Erythroblast (primary cell): ENCODE results near the gene OR2A5.
"Not testable (repeated sequence)": the region's sequence is repeated elsewhere in the genome, so short reads cannot be mapped to it uniquely, and the experiment has no call there.

ENCODE experiments used
- DNase-seq, 2 experiments: peaks; one replicate each; lab custom pipeline; 2025; lab: John Stamatoyannopoulos, UW
- GATA1 ChIP-seq: IDR thresholded peaks from 2 replicates; pipeline ENCODE4 v1.6.1; 2011; ENCODE audit warnings: low read depth, mild to moderate bottlenecking, control low read depth, low read length, moderate library complexity
- POLR2A ChIP-seq: IDR thresholded peaks from 2 replicates; pipeline ENCODE4 v1.6.1; 2011; ENCODE audit warnings: mild to moderate bottlenecking, low read length

Gene OR2A5, protein sequence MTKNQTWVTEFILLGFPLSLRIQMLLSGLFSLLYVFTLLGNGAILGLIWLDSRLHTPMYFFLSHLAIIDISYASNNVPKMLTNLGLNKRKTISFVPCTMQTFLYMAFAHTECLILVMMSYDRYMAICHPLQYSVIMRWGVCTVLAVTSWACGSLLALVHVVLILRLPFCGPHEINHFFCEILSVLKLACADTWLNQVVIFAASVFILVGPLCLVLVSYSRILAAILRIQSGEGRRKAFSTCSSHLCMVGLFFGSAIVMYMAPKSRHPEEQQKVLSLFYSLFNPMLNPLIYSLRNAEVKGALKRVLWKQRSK

DNA sequence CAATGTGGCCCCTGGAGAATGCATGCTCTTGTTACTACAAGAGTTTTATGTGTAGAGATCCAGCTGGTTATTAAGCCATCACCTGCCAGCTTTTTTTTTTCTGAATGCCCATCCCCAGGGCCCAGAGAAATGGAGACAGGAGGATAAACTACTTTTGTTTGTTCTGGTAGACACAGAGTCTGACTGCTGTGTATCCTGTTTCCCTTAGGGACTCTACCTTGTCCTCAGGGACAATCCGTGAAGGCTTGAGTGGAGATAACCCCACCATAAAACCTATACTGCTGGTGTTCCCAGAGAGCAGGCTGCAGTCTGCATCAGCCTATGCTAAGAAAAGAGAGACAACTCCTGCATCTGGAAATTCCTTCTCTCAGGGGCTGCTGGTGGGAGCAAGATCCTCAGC is at the start of gene OR2A5:
TSS of gene OR2A5 (plus strand) at position 301 of the 400 bp plus-strand sequence. CDS start 1,454 bp downstream, outside the sequence.
- no peak for DNase-seq
- TF ChIP-seq GATA1, result no peak
- TF ChIP-seq POLR2A, result no peak

DNA sequence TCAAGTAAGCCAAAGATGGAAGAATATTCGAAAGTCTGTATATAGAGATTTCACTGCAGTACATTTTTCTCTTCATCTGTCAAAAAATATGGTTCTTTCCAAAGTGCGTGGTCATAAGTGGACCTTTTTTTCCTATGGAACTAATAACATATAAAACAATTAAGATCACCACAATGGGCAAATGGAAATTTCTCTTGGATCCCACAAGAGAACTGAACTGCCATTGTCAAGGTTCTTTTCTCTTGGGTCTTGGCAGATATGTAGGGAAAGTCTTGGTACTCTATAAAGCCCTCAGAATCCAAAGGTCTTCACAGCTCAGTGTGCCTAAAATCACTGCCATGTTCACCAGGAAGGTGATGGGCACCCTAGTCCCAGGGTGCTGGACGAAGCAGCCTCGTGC is 48.7 kb upstream of the OR2A5 start, which contains the start of gene OR6B1:
TSS of gene OR6B1 (plus strand) at position 301 of the 400 bp plus-strand sequence. CDS start 3,677 bp downstream, outside the sequence.
- no peak for DNase-seq
- TF ChIP-seq POLR2A (no peak), GATA1 (no peak)

DNA sequence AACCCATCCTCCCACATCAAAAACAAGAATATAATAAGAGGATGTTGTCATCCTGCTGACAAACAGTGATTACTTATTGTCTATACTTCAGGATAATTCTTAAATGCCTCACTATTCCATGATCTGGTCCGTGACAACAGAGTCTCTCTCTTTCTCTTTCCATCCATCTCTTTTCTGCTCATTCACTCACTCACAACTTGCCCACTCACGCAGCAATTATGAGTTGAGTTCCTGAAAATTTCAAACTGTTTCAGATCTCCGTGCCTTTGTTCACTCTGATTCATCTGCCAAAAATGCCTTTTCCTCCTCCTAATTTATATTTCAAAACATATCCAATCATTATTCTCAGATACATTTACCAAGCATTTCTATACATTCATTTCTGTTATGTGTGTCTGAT is 47.2 kb upstream of the OR2A5 start:
- no peak for TF ChIP-seq POLR2A
- no peak for TF ChIP-seq GATA1
- no peak for DNase-seq

DNA sequence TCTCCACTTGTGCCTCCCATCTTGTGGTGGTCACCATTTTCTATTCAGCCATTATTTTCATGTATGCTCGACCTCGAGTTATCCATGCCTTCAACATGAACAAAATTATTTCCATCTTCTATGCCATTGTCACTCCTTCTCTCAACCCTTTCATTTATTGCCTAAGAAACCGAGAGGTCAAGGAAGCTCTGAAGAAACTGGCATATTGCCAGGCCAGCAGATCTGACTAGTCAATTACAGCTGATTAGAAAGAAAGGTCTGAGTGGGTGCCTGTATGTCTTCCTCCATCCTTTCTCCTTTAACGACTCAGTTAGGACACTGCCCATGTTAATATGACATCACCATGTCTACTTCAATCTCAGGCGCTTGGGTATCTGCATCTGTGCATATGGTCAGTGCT is 44.0 kb upstream of the OR2A5 start:
- DNase-seq, result no peak
- no peak for TF ChIP-seq POLR2A
- TF ChIP-seq GATA1, result no peak

DNA sequence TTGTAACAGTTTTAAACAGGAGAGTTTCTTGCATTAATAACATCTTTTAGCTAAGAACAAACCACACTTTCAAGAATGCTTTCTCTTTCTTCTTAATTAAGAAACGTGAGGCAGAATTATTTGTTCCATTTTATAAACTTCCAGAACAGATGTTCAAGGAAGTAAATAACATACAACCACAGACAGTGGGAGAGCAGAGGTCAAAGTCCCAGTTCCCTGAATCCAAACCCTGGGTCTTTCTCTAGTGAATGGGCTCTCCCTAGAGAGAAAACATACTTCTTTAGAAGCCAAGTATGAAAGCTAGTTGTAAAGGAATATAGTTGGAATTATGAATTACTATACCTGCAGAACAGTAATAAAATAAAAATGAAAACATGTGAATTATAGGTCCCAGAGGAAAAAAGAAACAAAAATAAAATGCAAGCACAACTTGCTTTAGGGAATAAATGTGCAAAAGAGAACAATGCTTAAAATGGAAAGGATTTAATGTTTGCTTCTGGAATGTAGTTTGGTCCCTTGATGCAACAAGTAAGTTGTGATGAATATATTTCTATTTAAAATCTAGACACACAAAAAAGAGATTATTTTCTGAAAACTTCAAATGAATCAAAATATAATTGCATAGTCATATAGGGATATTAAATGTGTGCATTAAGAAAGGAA is 42.6 kb upstream of the OR2A5 start:
- no peak for DNase-seq
- TF ChIP-seq GATA1, result no peak
- TF ChIP-seq POLR2A, result no peak

DNA sequence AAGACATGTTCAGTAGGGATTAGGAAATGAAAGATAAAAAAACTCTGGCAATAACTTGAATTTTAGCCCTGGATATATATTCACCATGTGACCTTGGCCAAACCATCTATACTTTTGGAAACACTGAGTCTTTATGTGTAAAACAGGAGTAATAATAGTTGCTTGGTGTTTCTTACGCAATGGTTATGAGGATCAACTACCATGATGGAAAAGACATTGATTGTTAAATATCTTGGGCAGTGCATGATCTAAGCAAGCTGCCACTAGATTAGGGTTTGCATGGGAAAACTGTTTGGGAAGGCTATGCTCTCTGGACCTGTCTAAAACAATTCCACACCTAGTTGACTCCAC is 42.1 kb upstream of the OR2A5 start:
- DNase-seq, result no peak
- TF ChIP-seq POLR2A, result no peak
- no peak for TF ChIP-seq GATA1

DNA sequence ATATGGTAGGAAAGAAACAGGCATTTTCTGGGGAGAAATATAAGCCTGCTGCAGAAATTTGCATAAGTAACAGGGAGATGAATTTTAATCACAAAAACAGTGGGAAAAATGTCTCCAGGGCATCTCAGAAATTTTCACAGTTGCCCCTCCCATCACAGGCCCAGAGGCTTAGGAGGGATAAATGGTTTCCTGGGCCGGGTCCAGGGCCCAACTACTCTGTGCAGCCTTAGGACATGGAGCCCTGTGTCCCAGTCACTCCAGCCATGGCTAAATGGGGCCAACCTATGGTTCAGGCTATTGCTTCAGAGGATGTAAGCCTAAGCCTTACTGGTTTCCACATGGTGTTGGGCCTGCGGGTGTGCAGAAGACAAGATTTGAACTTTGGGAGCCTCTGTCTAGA is 39.4 kb upstream of the OR2A5 start:
- DNase-seq, result no peak
- TF ChIP-seq POLR2A (no peak), GATA1 (no peak)

DNA sequence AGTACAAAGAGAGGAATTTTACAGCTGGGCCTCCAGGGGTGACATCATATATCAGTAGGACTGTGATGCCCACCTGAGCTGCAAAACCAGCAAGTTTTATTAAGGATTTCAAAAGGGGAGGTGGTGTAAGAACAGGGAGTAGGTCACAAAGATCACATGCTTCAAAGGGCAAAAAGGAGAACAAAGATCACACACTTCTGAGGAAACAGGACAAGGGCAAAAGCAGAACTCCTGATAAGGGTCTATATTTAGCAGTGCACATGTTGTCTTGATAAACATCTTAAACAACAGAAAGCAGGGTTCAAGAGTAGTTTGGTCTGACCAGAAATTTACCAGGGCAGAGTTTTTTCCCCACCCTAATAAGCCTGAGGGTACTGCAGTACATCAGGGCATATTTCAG is 38.7 kb upstream of the OR2A5 start:
- not testable (repeated sequence) for DNase-seq

DNA sequence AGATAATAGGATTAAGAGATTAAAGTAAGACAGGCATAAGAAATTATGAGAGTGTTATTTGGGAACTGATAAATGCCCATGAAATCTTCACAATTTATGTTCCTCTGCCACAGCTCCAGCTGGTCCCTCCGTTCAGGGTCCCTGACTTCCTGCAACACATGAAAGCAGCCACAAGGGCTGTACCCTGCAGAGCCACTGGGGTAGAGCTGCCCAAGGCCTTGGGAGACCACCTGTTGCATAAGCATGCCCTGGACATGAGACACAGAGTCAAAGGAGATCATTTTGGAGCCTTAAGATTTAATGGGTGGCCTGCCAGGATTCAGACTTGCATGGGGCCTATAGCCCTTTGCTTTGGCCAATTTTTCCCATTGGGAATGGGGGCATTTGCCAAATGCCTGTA is 37.9 kb upstream of the OR2A5 start:
- DNase-seq, result not testable (repeated sequence)

DNA sequence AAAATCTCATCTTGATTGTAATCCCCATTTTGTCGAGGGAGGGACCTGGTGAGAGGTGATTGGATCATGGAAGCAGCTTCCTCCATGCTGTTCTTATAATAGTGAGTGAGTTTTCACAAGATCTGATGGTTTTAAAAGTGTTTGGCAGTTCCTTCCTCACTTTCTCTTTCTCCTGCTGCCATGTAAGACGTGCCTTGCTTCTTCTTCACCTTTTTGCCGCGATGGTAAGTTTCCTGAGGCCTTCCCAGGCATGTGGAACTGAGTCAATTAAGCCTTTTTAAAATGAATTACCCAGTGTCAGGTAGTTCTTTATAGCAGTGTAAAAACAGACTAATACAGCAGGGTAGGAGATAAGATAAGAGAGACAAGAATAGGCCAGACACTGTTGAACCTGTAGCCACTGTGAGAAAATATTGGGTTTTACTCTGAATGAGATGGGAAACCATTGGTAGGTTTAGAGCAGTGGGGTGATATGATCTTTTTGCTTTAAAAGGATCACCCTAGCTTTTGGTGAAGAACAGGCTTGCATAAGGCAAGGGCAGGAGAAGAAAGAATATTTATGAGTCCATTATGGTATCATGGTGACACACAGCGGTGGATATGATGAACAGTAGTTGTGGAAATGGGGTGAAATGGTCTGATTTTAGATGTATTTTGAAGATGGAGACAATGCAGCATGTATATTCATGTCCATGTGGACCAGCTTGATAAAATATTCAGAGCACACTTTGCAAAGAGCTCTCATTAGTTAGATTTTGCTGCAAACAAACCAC is 37.1 kb upstream of the OR2A5 start:
- DNase-seq, result no peak
- TF ChIP-seq POLR2A, result no peak
- no peak for TF ChIP-seq GATA1

DNA sequence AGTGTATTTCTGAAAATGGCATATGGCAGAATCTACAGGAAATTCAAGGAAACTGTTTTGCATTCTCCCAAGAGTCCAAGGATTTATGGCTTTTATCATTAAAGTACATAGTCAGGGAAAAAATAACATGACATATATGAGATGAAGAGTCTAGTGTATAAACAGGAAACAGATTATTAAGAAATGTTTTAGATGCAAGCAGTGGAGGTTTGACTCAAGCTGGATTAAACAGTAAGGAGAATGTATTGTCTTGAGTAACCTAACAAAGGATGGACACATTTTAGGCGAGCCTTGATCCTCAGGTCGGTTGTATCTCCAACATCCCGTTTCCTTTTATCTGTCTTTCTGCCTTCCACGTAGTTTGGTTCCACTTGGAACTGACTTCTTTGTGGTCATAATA is 30.7 kb upstream of the OR2A5 start:
- DNase-seq, result no peak
- TF ChIP-seq POLR2A (no peak), GATA1 (no peak)

DNA sequence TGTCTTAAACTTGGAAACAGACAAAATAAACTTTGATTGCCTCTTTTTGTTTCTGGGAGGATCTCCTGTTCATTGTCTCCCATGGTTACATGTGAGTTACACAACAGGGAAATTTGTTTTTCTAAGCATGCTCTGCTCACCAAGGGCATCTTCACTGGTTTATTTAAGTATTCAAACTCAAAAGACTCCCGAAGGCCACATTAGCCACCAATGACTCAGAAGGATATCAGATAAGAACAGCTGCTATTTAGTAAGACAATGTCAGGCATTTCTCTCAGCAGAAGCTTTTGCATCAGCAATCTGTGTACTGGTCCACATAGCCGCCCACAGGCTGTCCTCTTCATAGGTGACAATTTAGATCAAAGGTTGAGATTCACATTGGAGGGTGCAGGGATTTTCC is 29.3 kb upstream of the OR2A5 start:
- TF ChIP-seq GATA1 (no peak), POLR2A (no peak)
- no peak for DNase-seq

DNA sequence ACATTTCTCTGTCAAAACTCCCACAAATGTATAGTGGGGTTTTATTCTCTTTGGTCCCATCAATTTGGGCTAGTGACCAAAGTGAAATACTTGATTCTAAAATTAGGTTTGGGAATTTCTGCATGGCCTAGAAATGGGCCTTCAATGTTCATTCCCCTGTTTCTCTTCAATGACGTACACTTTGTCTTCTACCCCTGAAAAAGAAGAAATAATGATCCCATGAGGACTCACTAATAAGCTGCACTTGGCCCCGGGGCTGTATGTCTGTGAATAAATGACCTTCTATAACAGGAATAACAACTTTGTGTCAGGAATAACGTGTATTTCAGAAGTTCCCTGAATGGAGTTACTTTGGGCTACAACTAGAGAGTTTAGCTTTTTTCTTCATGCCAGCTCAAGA is 28.4 kb upstream of the OR2A5 start:
- TF ChIP-seq GATA1, result no peak
- TF ChIP-seq POLR2A, result no peak
- no peak for DNase-seq

DNA sequence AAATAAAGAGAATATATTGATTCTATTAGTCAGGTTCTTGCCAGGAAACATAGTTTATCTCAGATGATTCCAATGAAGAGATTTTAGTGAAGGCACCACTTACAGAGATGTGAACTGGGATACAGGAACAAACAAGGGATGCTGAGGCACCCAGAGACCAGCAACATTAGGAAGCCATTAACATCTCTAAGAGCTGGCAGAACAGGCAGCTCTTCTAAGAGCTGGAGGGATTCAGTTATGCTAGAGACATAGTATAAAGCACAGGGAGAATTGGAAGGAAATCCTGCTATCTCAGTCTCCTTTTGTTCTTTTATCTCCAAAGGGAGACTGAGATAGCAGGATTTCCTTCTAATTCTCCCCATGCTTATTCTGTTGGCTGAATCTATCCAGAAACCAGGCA is 26.6 kb upstream of the OR2A5 start:
- no peak for DNase-seq
- TF ChIP-seq GATA1 (no peak), POLR2A (no peak)
